Epidermal melanocyte (primary cell): ENCODE measurements around the gene SLC16A8.

Source experiments
- DNase-seq: peaks from one replicate; pipeline ENCODE4 v3.0.0; 2011; ENCODE audit warnings: low spot score; ENCODE audit not compliant: insufficient read length

SLC16A8 gene

GRCh38 chr22:38114484-38115398 lies 30.8 kb upstream of the SLC16A8 start:
- DNase-seq = peak; percentile 98

GRCh38 chr22:38112381-38112780 lies 28.4 kb upstream of the SLC16A8 start:
- DNase-seq = no peak

- DNase-seq = no peak
Observed at GRCh38 chr22:38111925-38112355, 28.0 kb upstream of the SLC16A8 start.

GRCh38 chr22:38110863-38111852 lies 27.2 kb upstream of the SLC16A8 start:
- no peak for DNase-seq

- no peak for DNase-seq
Observed at GRCh38 chr22:38110008-38110862, 26.3 kb upstream of the SLC16A8 start, which contains the start of gene BAIAP2L2. BAIAP2L2 (minus strand) TSS chr22:38110684; CDS start chr22:38110525, 159 bp downstream.

- no peak for DNase-seq
Observed at GRCh38 chr22:38109371-38110001, 25.5 kb upstream of the SLC16A8 start.

GRCh38 chr22:38108561-38109319 lies 24.8 kb upstream of the SLC16A8 start:
- DNase-seq = no peak

- no peak for DNase-seq
Observed at GRCh38 chr22:38107692-38108515, 23.9 kb upstream of the SLC16A8 start.

- no peak for DNase-seq
Observed at GRCh38 chr22:38106814-38107578, 23.0 kb upstream of the SLC16A8 start.

- no peak for DNase-seq
Observed at GRCh38 chr22:38104084-38104483, 20.1 kb upstream of the SLC16A8 start.

- DNase-seq = no peak
Observed at GRCh38 chr22:38103641-38104040, 19.7 kb upstream of the SLC16A8 start.

GRCh38 chr22:38098410-38099249 lies 14.6 kb upstream of the SLC16A8 start:
- DNase-seq = no peak

GRCh38 chr22:38097557-38098409 lies 13.8 kb upstream of the SLC16A8 start:
- no peak for DNase-seq

- no peak for DNase-seq
Observed at GRCh38 chr22:38097058-38097457, 13.1 kb upstream of the SLC16A8 start.

GRCh38 chr22:38089474-38089851 lies 5.5 kb upstream of the SLC16A8 start:
- DNase-seq = no peak
